HG02588 (cell line): Measurements from ENCODE around the gene REEP3.
"Not testable (repeated sequence)": the region's sequence is repeated elsewhere in the genome, so short reads cannot be mapped to it uniquely, and the experiment has no call there.

Source experiments
- ATAC-seq: cut with Tn5 transposase; IDR thresholded peaks from one replicate; pipeline ENCODE4 v1.9.1; 2021; ENCODE audit warnings: mild to moderate bottlenecking, moderate library complexity; ENCODE audit not compliant: unreplicated experiment

Gene REEP3

DNA sequence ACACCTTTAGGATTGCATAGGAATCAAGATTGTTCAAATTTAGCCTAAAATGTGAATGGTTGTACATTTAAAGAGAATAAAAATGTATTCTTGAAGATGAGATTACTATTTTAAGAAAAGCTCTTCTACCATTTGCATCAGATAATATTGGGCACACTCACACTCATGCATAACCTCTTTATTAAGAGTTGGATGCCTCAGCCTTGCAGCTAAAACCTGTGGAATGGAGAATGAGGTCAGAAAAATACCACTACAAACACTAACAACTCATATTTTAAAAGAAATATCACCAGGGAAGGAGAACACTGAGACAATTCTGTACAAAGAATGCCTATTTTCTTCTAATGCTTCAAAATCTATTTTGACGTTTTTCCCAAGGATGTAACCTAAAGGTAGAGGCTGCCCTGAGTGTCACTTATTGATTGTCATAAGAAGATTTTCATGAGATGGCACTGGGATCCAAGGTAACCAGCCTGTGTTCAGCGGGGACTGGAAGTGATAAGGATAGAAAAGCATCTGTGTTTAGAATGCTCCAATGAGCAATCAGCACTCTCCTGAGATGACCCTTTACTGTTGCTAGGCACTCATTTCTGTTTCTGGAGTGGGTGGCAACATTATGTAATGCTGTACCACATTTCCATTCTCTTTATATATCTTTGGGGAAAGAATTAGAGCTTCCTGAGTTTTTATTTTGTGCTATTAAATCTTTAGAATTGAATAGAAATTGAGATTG is 26.6 kb downstream of the REEP3 start:
- ATAC-seq, result no peak

- ATAC-seq, result no peak
These were observed 27.7 kb downstream of the REEP3 start for GRCh38 chr10:63548860-63549259.

DNA sequence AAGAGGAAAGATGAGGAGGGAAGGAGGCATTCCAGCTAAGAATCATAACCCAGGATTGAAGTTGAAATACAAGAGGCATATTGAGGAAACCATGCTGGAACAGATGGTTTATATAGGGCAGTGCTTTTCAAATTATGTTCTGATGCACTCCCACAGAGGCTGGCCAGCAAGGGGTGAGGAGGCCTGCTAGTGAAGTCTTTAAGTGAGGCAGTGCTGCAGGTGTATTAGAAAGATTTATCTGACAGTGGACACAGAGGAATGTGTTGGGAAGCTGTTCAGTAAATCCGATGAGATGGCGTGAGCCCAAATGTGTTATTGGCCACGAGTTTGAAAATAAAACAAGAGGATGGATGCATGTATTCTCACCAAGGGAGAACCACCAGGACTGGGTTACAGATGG is 28.6 kb downstream of the REEP3 start:
- no peak for ATAC-seq

DNA sequence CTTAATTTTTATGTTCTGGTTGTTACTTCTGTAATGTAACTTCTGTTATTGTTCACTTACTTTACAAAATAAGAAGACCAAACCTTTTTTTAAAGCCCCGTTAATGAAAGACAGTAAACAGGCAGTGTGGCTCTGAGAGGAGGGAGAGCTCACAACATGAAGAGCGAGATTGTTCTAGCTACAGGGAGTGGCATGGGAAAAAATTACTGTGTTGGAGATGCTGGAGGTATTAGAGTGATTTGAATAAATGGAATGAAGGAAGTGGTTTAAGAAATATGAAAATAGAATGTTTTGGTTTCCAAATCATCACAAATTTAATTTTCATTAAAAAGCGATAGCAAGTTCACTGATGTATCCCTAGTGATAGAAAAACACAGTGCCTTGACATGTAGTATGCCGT is 31.8 kb downstream of the REEP3 start:
- ATAC-seq, result no peak

DNA sequence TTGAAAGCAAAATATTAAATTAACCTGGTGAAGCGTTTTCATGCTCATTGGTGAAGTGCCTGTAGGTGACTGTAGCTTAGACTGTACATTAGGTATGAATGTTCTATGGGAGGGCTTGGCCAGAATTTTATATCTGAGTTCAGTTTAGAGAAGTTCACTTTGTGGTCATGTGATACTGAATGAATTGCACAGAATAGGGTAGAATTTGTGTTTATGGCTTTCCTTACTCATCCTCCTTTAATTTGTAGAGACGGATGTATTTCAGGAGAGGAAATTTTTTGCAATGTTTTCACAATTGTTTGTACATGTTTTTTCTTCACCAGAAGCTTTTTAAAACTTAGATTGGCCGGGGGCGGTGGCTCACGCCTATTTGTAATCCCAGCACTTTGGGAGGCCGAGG is 32.3 kb downstream of the REEP3 start:
- ATAC-seq, result no peak

GRCh38 chr10:63554657-63555056 is 33.5 kb downstream of the REEP3 start:
- peak; percentile 62 for ATAC-seq

- ATAC-seq, result no peak
These were observed 34.1 kb downstream of the REEP3 start for GRCh38 chr10:63555330-63555729.

GRCh38 chr10:63558132-63558784 is 37.1 kb downstream of the REEP3 start:
- no peak for ATAC-seq

DNA sequence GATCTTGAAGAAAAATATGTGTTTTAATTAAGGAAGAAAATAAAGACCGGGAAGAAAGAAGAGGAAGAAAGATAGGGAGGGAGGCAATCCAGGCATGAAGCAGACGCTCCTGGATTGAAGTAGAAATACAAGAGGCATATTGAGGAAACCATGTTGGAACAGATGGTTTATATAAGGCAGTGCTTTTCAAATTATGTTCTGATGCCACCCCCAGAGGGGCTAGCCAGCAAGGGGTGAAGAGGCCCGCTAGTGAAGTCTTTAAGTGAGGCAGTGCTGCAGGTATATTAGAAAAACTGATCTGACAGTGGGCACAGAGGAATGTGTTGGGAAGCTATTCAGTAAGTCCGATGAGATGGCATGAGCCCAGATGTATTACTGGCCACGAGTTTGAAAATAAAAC is 40.1 kb downstream of the REEP3 start:
- ATAC-seq, result no peak

DNA sequence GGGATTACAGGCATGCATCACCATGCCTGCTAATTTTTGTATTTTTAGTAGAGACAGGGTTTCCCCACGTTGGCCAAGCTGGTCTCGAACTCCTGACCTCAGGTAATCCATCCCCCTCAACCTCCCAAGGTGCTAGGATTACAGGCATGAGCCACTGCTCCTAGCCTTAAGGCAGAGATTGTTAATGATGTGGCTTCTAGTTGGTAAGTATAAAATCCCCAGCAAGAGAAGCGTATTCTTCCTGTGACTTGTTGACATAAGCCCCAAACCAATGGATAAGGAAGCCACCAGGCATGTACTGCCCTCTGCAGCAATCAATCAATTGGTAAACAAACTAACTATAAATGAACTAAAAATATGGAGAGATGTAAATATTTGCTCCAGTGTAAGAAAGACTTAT is 41.2 kb downstream of the REEP3 start:
- ATAC-seq, result no peak

DNA sequence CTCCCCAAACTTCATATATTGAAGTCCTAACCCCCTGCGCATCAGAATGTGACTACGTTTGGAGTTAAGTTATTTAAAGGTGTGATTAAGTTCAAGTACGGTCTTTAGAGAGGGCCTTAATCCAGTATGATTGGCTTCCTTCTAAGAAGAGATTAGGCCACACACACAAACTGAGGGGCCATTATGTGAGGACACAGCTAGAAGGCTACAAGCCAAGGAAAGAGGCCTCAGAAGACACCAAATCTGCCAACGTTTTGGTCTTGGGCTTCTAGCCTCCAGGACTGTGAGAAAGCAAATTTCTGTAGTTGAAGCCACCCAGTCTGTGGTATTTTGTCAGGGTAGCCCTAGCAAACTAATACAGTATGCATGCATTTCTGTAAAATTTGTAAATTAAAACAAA is 41.7 kb downstream of the REEP3 start:
- ATAC-seq, result no peak

- no peak for ATAC-seq
These were observed 42.4 kb downstream of the REEP3 start for GRCh38 chr10:63563623-63564022.

- ATAC-seq, result not testable (repeated sequence)
These were observed 43.5 kb downstream of the REEP3 start for GRCh38 chr10:63564731-63565130.

DNA sequence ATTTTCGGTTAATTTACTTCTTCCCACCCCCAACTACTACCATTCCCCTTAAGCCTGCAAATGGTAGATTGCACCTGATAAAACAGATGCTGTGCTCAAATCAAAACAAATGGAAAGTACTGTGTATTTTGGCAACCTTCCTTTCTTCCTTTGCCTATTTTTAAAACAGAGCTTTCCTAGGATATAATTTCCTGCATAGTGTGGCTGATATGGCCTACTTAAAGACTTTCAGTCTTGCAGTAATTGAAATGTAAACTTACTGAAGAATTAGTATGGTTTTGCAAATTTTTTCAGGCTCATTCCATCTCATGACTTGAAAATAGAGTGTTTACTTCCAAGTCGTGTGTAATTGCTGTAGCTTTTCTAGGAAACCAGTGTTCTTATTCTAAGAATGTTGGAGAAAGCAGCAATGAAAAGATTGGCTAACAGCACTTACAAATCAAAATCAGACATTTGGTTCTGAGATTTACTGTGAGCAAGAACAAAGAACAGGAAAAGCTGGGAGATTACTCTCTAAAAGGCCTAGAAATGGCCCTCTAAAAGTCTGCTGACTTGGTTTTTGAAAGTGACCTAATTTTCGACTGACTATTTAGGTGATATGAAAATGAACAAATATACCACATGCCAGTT is 52.0 kb downstream of the REEP3 start:
- no peak for ATAC-seq

DNA sequence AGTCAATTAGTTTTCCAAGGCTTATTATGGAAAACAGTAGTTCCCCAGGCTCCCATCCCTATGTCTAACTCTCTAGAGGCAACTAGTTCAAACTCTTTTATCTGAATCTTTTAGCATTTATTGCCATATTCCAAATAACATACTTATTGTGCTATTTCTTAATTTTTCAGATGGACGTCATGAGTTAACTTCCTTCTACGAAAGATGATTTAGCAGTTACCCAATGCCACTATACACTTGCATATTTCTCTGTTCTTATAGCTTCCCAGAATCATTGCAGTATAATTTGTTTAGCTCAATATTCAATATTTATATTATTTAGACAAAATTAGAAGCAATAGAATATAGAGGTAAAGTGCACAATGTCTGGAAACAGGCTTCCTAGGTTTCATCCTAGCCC is 52.8 kb downstream of the REEP3 start:
- ATAC-seq, result no peak

DNA sequence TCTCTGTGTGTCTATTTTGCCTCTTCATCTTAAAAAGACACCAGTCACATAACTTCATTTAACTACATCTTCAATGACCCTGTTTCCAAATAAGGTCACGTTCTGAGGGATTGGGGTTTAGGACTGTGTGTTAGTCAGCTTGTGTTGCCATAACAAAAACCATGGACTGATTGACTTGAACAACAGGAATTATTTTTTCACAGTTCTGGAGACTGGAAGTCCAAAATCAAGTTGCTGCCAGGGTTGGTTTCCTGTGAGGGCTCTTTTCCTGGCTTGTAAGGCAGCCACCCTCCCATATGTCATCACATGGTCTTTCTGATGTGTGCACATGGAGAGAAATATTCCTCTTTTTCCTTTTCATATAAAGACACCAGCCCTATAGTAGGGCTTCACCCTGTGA is 55.3 kb downstream of the REEP3 start:
- ATAC-seq, result no peak

DNA sequence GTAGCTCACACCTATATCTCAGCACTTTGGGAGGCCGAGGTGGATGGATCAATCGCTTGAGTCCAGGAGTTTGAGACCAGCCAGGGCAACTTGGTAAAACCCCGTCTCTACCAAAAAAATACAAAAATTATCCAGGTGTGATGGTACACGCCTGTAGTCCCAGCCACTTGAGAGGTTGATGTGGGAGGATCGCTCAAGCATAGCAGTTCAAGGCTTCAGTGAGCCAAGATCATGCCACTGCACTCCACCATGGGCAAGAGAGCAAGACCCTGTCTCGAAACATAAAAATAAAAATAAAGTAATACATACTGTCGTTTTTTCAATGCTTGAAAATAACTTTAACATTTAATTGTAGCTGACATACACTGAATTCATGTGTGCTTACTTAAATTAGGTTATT is 57.3 kb downstream of the REEP3 start:
- ATAC-seq, result no peak

DNA sequence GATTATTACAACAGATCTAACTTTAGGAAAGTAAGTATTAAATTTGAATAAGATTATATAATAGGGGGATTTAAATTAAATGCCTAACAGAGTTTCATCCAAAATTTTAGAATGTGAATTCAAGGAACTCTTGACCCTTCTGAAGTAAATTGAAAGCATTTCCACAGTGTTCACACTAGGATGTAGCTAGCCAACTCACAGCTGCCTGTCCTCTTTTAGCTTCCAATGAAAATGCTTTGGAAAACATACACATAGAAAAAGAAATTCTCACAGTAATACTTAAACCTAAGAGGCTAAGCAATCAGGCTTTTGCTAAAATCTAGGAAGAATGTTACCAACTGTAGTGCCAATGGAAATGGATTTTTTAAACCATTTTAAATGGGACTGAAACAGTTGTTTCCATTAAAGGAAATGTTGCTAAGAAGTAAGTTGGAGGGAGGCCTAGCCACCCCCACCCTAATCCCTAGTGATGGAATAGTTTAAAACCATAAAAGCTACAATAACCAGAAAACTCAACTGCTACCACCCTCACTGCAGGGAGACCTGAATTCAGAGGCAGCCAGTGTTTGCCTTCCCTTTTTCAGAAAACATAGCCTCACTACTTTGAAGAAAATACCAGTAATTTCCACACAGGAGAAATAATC is 58.3 kb downstream of the REEP3 start:
- ATAC-seq, result no peak

GRCh38 chr10:63582690-63583089 is 61.5 kb downstream of the REEP3 start:
- ATAC-seq, result no peak

- no peak for ATAC-seq
These were observed 62.2 kb downstream of the REEP3 start for GRCh38 chr10:63583397-63583796.

- ATAC-seq, result no peak
These were observed 62.9 kb downstream of the REEP3 start for GRCh38 chr10:63583909-63584724.
